Mucosa of rectum (tissue), 2 donors: Measurements from ENCODE around the gene LMO7.

Experiments used
- H3K27ac ChIP-seq, 2 donors: one replicate each; pipeline ENCODE4 v1.7.0; 2013; ENCODE audit warnings: inconsistent platforms in 2 of 2, low read depth in 2 of 2, low read length in 2 of 2
- H3K27me3 ChIP-seq, 2 donors: one replicate each; pipeline ENCODE4 v1.7.0; 2013; ENCODE audit warnings: low read length in 2 of 2; ENCODE audit not compliant: control insufficient read depth in 2 of 2, insufficient read depth in 2 of 2
- H3K36me3 ChIP-seq, 2 donors: one replicate each; pipeline ENCODE4 v1.7.0; 2013; ENCODE audit warnings: low read length in 2 of 2; ENCODE audit not compliant: control insufficient read depth in 2 of 2, insufficient read depth in 2 of 2
- H3K4me1 ChIP-seq, 2 donors: one replicate each; pipeline ENCODE4 v1.7.0; 2013; ENCODE audit warnings: low read length in 2 of 2, mild to moderate bottlenecking in 1 of 2; ENCODE audit not compliant: control insufficient read depth in 2 of 2, insufficient read depth in 2 of 2
- H3K4me3 ChIP-seq, 2 donors: one replicate each; pipeline ENCODE4 v1.7.0; 2013; ENCODE audit warnings: low read length in 2 of 2
- H3K9ac ChIP-seq, 2 donors: one replicate each; pipeline ENCODE4 v1.7.0; 2013; ENCODE audit warnings: low read length in 2 of 2, low read depth in 1 of 2, mild to moderate bottlenecking in 1 of 2
- H3K9me3 ChIP-seq, 2 donors: one replicate each; pipeline ENCODE4 v1.7.0; 2013; ENCODE audit warnings: low read length in 2 of 2; ENCODE audit not compliant: control insufficient read depth in 2 of 2
- donor health status: healthy.
- donor health status: Normal muscosa, but diverticular disease.

LMO7 gene

GRCh38 chr13:75643693-75644092 lies 7.6 kb downstream of the LMO7 start:
- no peaks in the 10 kb centered on the region for H3K27me3 ChIP-seq
- no peak overlapping the region for H3K4me3 ChIP-seq
- no peaks in the 10 kb centered on the region for H3K4me1 ChIP-seq
- no peaks in the 10 kb centered on the region for H3K36me3 ChIP-seq
- no peaks in the 10 kb centered on the region for H3K9me3 ChIP-seq
- no peak overlapping the region for H3K27ac ChIP-seq
- no peak overlapping the region for H3K9ac ChIP-seq

GRCh38 chr13:75645141-75645540 lies 9.0 kb downstream of the LMO7 start:
- Histone ChIP-seq H3K9ac (no peak overlapping the region), H3K9me3 (no peaks in the 10 kb centered on the region), H3K4me1 (no peaks in the 10 kb centered on the region), H3K36me3 (no peaks in the 10 kb centered on the region), H3K4me3 (no peak overlapping the region), H3K27me3 (no peaks in the 10 kb centered on the region), H3K27ac (no peak overlapping the region)

GRCh38 chr13:75647126-75647784 lies 11.1 kb downstream of the LMO7 start:
- Histone ChIP-seq H3K27me3 (no peaks in the 10 kb centered on the region), H3K4me1 (no peaks in the 10 kb centered on the region), H3K4me3 (no peak overlapping the region), H3K9ac (no peak overlapping the region), H3K36me3 (no peaks in the 10 kb centered on the region), H3K27ac (no peak overlapping the region), H3K9me3 (no peaks in the 10 kb centered on the region)

DNA sequence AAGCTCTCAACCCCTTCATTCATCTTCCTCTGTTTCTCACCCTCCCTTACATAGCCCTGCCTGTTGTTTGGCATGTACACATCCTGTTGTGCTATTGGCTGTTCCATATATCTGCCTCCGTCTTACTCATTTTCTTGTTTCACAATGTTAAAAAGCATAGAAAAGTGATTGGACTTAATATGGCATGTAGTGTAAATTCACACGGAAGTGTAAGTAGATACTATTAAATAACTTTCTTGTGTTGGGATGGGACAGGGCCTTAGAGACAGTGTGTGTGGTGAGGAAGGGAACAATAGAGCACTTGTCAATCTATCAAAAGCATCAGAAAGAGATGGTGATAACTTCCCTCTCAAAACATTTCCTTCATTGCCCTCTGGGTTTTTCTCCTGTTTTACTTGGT lies 12.3 kb downstream of the LMO7 start:
- Histone ChIP-seq H3K4me3 (no peak overlapping the region), H3K9ac (no peak overlapping the region), H3K4me1 (no peaks in the 10 kb centered on the region), H3K27me3 (no peaks in the 10 kb centered on the region), H3K9me3 (no peaks in the 10 kb centered on the region), H3K27ac (no peak overlapping the region), H3K36me3 (no peaks in the 10 kb centered on the region)

DNA sequence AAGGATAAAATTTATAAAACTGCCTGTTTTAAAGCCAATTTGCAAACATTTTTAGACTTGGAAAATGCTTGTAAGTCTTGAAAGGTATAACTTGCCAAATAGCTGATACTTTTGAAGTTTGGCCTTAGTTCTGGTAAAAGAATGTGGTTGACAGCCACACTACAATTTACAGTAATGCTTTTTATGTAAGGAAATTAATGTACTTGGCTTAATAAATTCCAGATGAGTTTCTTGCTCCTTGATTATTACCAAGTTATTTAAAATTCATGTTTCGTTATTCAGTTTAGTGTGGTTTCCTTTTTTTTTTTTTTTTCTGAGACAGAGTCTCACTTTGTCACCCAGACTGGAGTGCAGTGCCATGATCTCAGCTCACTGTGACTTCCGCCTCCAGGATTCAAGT lies 14.9 kb downstream of the LMO7 start:
- Histone ChIP-seq H3K27me3 (no peaks in the 10 kb centered on the region), H3K9me3 (no peaks in the 10 kb centered on the region), H3K4me1 (no peaks in the 10 kb centered on the region), H3K9ac (no peak overlapping the region), H3K27ac (no peak overlapping the region), H3K36me3 (no peaks in the 10 kb centered on the region), H3K4me3 (no peak overlapping the region)

- no peaks in the 10 kb centered on the region for H3K36me3 ChIP-seq
- no peaks in the 10 kb centered on the region for H3K9me3 ChIP-seq
- H3K4me1 ChIP-seq, result no peaks in the 10 kb centered on the region
- no peak overlapping the region for H3K4me3 ChIP-seq
- H3K27ac ChIP-seq, result no peak overlapping the region
- no peak overlapping the region for H3K9ac ChIP-seq
- H3K27me3 ChIP-seq, result no peaks in the 10 kb centered on the region
These were observed 16.6 kb downstream of the LMO7 start for GRCh38 chr13:75652726-75653125.

DNA sequence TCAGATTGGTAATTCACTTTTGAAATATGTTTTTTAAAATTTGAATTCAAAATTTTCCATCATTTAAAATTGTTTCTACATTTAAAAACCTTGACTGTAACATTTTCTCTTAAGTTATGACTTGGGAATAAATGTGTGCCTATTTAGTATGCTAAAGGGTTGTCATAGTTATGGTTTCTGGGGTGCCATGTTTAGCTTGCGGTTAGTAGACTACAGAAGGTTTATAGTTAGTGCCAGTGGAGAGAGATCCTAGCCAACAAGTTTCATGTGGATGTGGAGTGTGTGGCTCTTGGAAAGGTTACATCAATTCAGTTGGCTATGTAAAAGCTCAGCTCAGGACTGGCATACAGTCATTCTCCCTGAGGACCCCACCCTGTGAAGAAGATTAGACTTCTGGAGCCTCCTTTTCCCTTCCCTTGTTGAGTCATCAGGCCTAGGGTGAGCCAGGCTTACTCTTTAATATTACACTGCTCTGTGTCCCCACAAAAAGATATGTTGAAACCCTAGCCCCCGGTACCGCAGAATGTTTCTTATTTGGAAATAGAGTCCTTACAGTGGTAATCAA lies 20.4 kb downstream of the LMO7 start:
- no peaks in the 10 kb centered on the region for H3K4me1 ChIP-seq
- no peak overlapping the region for H3K4me3 ChIP-seq
- no peak overlapping the region for H3K27ac ChIP-seq
- H3K9ac ChIP-seq, result no peak overlapping the region
- no peaks in the 10 kb centered on the region for H3K9me3 ChIP-seq
- no peaks in the 10 kb centered on the region for H3K27me3 ChIP-seq
- H3K36me3 ChIP-seq, result no peaks in the 10 kb centered on the region

DNA sequence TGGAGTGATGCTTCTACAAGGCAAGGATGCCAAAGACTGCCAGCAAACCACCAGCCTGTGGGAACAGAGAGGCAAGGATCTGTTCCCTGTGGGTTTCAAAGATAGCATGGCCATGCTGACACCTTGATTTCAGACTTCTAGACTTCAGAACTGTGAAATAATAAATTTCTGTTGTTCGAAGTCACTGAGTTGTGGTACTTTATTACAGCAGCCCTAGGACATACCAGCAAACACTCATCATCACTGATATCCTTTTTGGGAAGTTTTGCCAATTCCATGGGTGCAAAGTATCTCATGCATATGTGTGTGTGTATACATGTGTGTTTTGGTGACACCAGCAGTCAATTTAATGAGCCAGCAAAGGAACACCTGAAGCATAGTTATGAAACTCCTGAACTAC lies 21.0 kb downstream of the LMO7 start:
- H3K27me3 ChIP-seq, result no peaks in the 10 kb centered on the region
- no peak overlapping the region for H3K4me3 ChIP-seq
- H3K9ac ChIP-seq, result no peak overlapping the region
- no peak overlapping the region for H3K27ac ChIP-seq
- no peaks in the 10 kb centered on the region for H3K9me3 ChIP-seq
- H3K36me3 ChIP-seq, result no peaks in the 10 kb centered on the region
- H3K4me1 ChIP-seq, result no peaks in the 10 kb centered on the region

DNA sequence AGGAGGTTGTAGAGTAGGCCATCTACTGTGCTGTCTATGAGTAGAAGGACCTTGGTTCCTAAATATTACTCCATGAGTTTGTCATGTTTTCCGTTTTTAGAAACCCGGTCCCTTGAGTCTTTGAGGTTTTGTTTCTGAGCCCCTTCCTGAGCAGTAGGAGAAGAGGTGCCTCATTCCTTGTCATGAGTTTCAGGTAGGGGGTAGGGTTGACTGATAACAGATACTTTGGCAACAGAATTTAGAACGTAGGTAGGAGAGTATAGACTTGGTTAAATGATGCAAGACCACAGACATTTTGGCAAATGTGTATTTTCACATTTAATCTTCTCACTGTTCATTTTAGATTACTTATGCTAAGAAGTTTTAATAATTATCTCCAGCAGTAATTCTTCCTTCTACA lies 24.6 kb downstream of the LMO7 start:
- Histone ChIP-seq H3K4me3 (no peak overlapping the region), H3K27ac (no peak overlapping the region), H3K36me3 (no peaks in the 10 kb centered on the region), H3K4me1 (no peaks in the 10 kb centered on the region), H3K9ac (no peak overlapping the region), H3K27me3 (no peaks in the 10 kb centered on the region), H3K9me3 (no peaks in the 10 kb centered on the region)

DNA sequence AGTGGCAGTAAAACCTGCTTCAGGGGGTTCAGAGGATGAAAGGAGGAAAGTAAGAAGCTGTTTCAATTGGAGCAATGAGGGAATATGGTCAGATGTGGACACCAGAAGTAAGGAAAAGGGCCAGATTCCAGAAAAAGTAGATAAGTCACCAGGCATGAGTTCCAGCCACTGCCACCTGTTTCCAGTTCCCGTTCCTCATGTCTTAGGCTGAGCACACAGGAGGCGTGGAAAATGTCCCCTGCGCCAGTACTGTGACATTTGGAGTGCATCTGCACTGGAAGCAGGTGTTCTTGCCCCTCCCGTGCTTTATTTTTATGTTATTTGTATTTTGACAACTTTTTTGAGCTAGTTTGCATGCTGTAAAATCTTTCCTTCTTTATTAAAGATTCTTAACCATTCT lies 25.3 kb downstream of the LMO7 start:
- H3K4me1 ChIP-seq, result no peaks in the 10 kb centered on the region
- no peaks in the 10 kb centered on the region for H3K9me3 ChIP-seq
- H3K36me3 ChIP-seq, result no peaks in the 10 kb centered on the region
- no peak overlapping the region for H3K27ac ChIP-seq
- no peak overlapping the region for H3K4me3 ChIP-seq
- H3K27me3 ChIP-seq, result no peaks in the 10 kb centered on the region
- H3K9ac ChIP-seq, result no peak overlapping the region
